GM18861 (cell line): ENCODE results near the gene TOP3B.

Experiments
- ATAC-seq: cut with Tn5 transposase; IDR thresholded peaks from one replicate; pipeline ENCODE4 v1.9.1; 2021; ENCODE audit not compliant: unreplicated experiment

Gene TOP3B, protein sequence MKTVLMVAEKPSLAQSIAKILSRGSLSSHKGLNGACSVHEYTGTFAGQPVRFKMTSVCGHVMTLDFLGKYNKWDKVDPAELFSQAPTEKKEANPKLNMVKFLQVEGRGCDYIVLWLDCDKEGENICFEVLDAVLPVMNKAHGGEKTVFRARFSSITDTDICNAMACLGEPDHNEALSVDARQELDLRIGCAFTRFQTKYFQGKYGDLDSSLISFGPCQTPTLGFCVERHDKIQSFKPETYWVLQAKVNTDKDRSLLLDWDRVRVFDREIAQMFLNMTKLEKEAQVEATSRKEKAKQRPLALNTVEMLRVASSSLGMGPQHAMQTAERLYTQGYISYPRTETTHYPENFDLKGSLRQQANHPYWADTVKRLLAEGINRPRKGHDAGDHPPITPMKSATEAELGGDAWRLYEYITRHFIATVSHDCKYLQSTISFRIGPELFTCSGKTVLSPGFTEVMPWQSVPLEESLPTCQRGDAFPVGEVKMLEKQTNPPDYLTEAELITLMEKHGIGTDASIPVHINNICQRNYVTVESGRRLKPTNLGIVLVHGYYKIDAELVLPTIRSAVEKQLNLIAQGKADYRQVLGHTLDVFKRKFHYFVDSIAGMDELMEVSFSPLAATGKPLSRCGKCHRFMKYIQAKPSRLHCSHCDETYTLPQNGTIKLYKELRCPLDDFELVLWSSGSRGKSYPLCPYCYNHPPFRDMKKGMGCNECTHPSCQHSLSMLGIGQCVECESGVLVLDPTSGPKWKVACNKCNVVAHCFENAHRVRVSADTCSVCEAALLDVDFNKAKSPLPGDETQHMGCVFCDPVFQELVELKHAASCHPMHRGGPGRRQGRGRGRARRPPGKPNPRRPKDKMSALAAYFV

GRCh38 chr22:21982338-21982965, at the start of gene TOP3B:
Gene TOP3B (minus strand): TSS chr22:21982787. CDS start chr22:21975709, 7,078 bp downstream.
- no peak for ATAC-seq

GRCh38 chr22:22031183-22031945, 48.8 kb upstream of the TOP3B start:
- ATAC-seq, result no peak

DNA sequence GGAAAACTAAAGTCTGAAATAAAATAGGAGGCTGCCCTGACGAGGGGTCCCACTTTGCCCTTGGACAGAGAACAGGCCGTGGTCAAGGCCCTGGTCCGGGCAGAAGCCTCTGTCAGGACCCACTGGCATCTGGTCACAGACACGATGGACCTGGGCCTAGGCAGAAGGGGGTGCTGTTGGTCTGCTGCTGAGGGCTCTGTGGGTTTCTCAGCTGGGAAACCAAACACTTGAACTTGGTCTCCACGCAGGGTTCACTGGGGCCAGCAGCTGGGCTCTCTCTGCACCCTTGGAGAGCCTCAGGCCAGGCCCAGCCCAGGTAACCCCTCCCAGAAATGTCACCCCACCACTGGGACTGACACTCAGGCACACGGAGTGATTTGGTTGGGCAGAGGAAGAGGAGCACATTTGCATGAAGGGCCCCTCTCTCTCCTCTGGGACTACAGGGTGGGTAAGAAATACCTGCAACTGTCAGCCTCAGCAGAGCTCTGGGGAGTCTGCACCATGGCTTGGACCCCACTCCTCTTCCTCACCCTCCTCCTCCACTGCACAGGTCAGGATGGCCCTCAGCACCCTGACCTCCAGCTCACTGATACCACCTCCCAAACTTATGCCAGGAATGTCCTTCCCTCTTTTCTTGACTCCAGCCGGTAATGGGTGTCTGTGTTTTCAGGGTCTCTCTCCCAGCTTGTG, 48.1 kb upstream of the TOP3B start:
- ATAC-seq, result peak; percentile 44

DNA sequence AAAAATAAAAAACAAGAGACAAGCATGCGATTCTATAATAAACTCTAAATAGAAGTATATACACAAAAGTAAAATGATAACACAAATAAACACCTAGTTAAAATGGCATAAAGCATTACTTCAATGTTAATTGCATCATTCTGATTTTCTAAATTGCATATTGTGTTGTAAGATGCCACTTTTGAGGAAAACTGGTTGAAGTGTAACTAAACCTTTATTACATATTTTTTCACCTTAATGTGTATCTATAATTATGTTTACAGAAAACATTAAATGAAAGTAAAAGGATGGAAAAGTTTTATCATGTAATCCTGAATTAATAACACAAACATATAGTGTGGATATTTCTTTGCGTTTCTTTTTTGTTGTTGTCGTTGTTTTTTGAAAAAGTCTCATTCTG, 45.4 kb upstream of the TOP3B start:
- no peak for ATAC-seq

DNA sequence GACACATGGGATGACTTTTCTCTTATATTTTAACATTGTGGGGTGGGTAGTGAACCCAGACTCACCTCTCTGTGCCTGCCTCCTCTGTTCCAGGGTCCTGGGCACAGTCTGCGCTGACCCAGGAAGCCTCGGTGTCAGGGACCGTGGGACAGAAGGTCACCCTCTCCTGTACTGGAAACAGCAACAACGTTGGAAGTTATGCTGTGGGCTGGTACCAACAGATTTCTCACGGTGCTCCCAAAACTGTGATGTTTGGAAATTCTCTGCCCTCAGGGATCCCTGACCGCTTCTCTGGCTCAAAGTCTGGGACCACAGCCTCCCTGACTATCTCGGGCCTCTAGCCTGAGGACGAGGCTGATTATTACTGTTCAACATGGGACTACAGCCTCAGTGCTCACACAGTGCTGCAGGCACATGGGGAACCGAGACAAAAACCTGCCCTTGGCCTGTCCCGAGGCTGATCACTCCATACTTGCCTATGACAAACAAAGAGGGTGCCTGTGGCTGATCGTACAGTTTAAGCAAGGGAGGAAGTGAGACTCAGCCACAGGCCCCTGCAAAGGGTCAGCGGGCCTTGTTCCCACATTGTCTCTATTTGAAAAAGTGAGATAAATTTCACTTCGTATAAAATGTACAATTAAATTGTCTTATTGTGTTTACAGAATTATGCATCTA, 43.7 kb upstream of the TOP3B start:
- no peak for ATAC-seq

DNA sequence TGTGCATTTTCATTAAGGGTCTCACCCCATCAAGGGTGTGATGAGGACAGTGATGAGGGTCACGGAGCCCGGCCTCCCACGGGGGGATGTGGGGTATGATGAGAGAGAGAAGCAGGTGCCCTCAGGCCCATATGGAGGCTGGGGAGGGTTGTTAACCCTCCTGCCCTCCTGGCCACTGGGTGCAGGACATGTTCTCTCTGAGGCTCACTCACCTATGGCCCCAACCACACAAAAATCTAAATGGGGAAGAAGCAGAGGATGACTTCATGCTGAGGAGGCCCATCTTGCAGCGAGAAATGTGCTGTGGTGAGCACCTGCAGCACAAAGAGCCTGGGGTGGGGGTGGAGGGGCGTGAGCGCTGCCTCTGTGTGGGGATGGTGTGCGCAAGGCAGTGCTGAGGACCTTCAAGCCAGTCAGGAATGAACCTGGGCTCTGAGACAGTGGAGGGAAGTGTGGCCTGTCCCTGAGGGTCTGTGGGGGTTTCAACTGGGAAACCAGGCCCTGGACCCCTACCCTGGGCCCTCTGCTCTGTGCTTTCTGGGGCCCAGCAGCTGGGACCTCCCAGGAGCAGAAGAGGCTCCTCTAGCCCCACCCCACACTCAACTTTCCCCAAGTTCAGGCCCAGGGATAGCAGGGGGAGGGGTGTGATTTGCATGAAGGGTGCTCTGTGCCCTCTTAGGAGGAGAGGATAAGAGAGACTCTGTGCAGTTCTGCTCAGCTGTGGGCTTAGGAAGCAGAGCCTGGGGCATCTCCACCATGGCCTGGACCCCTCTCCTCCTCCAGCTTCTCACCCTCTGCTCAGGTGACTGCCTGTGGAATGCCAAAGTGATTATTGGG, 43.0 kb upstream of the TOP3B start:
- no peak for ATAC-seq

DNA sequence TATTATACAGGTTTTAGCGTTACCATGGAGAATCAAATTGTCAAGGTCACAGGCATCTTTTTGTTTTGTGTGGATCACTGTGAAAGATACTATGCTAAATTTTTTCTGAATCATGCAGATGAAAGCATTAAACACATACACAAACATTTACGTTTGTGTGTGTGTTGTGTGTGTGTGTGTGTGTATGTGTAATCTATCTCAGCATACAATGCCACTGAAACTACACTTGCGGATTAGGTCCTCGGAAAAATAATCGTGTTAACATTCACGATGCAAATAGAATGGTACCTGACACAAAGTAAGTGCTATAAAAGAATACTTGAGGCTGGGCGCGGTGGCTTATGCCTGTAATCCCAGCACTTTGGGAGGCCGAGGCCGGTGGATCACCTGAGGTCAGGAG, 41.9 kb upstream of the TOP3B start:
- ATAC-seq, result no peak

DNA sequence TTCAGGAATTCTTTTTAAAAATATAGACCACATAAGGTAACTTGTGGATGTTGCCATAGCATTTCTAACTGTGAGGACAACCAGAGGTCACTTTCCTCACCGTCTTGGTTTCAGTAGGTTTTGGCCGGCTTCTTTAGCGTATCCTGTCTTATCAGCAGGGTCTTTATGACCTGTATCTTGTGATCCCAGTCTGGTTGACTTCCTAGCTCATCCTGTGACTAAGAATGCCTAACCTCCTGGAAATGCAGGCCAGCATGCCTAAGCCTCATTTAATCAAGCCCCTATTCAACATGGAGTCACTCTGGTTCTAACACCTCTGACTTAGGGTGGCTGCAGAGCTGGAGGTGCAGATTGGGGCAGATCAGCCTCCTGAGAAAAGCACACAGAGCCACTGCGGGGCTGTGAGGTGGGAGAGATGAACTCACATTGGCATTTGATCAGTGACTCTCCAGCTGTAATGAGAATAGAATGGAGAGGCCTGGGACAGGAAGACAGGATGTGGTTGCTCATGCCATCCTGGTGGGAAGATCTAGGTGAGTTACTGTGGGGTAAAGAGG, 41.1 kb upstream of the TOP3B start:
- no peak for ATAC-seq

- ATAC-seq, result no peak
Measured at GRCh38 chr22:22022947-22023534, 40.5 kb upstream of the TOP3B start.

- no peak for ATAC-seq
Measured at GRCh38 chr22:22022255-22022840, 39.8 kb upstream of the TOP3B start.

DNA sequence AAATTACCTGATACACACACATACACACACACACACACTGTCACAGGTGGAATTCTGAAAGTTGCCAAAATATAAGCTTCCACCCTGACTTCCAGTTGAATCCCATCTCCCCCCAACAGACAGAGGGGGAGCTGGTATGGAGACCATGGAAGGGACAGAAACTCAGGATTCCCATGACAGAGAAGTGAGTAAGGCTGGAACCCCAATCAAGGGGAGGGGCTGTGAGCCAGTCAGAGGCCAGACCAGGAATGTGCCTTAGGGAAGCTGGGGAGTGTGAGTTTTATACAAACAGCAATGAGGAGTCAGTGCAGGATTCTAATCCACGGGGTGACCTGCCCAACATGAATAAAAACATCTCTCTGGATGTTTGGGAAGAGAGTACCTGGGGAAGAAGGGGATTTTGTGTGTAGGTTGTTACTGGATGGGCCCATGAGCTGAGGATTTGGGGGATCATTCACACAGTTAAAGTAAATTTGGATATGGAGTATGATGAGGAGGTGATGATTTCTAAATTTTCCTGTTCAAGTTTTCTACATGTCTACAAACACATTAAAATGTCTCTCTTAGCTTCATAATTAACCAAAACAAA, 38.7 kb upstream of the TOP3B start:
- ATAC-seq, result no peak

DNA sequence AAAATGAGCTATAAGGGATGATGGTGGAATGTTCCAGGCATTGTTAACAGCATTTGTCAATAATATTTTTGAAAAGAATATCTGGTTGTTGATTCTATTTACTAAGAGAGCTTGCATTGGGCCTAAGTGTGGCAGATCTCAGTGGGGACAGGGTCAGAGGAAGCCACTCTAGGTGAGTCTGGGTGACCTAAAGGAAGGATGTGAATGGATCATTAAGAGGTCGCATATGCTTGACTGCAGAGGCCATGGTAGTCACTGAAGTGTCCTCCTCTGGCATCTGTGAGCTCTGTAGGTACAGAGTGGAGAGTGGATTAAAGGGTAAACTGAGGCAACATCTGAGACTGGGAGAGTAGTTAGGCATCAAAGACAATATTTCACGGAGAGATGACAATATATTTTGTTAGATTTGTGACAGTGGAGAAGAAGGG, 37.9 kb upstream of the TOP3B start:
- no peak for ATAC-seq

GRCh38 chr22:22019659-22020424, 37.3 kb upstream of the TOP3B start:
- no peak for ATAC-seq

DNA sequence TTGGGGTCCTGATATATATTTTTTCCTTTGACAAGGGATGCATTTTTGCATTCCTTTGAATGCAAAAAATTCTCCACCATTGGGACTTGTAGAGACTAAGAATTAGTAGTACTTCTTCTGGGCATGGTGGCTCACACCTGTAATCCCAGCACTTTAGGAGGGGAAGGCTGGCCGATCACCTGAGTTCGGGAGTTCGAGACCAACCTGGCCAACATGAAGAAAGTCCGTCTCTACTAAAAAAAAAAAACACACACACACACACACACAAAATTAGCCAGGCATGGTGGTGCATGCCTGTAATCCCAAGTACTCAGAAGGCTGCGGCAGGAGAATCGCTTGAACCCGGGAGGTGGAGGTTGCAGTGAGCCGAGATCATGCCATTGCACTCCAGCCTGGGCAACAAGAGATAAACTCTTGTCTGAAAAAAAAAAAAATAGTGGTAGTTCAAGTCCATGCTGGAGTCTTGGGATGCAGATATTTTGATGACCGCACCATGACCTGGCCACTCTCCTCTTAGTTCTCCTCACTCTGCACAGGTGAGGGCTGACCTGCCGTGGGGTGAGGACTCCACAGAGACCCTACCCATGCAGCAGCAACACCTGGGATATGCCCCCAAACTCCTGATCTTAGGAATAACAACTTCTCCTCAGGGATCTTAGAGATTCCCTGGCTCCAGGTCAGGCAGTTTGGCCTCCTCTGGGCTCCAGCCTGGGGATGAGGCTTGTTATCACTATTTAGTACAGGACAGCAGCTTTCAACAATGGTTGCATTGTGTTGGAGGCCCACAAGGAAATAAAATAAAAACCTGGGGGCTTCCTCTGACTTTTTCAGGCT, 36.5 kb upstream of the TOP3B start:
- ATAC-seq, result no peak

- no peak for ATAC-seq
Measured at GRCh38 chr22:22015631-22016030, 33.0 kb upstream of the TOP3B start.

DNA sequence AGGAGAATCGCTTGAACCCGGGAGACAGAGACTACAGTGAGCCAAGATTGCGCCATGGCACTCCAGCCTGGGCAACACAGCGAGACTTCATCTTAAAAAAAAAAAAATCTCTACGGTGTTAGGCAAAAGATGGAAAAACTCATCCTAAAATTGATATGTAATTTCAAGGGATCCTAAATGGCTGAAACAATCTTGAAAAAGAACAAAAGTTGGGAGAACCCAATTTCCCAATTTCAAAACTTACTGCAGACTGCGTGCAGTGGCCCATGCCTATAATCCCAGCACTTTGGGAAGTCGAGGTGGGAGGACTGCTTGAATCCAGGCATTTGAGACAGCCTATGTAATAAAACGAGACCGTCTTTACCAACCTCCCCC, 31.7 kb upstream of the TOP3B start:
- ATAC-seq, result no peak
